Stomach (tissue), 9 donors: ENCODE measurements around the gene ZNF182. TPM values are rescaled to one million over a fixed set of nuclear protein-coding genes. Genes with fewer than 3 reads are reported as not detected.
A peak's percentile ranks its signal among the peaks of the same experiment; 100 is the strongest.
"Not testable (repeated sequence)": the region's sequence is repeated elsewhere in the genome, so short reads cannot be mapped to it uniquely, and the experiment has no call there.

Source experiments
- DNase-seq, 2 donors: peaks; one replicate each; pipeline versions ENCODE4 v3.0.0 to v3.0.0-alpha.2; 2013 to 2019
- H3K27ac ChIP-seq, 5 donors: fragments of 200-600 bp in 4 of 5; sonication (generic) in 4 of 5; one replicate each; pipeline ENCODE4 v1.5.1; 2013 to 2019; ENCODE audit warnings: mild to moderate bottlenecking in 1 of 5, moderate library complexity in 1 of 5
- H3K27me3 ChIP-seq, 3 donors: fragments of 200-600 bp; sonication (generic); one replicate each; pipeline ENCODE4 v1.5.1; 2017 to 2019; ENCODE audit warnings: mixed run types in 1 of 3
- H3K36me3 ChIP-seq, 4 donors: fragments of 200-600 bp; sonication (generic); 1 replicate in 3 of 4; 2 replicates in 1 of 4; pipeline ENCODE4 v1.5.1; 2016 to 2019
- H3K4me1 ChIP-seq, 4 donors: fragments of 200-600 bp; sonication (generic); one replicate each; pipeline ENCODE4 v1.5.1; 2016 to 2019
- H3K4me3 ChIP-seq, 4 donors: fragments of 200-600 bp; sonication (generic) in 3 of 4; one replicate each; pipeline ENCODE4 v1.5.1; 2016 to 2019; ENCODE audit warnings: mild to moderate bottlenecking in 1 of 4
- H3K9me3 ChIP-seq, 4 donors: fragments of 200-600 bp; sonication (generic); one replicate each; pipeline ENCODE4 v1.5.1; 2016 to 2019
- CTCF ChIP-seq, 7 experiments: fragments of 450-650 bp in 4 of 7; fragments of 200-600 bp in 3 of 7; sonication (generic) in 3 of 7; IDR thresholded peaks; one replicate each; pipeline ENCODE4 v1.5.1; 2016 to 2019; ENCODE audit warnings: antibody characterized with exemption in 7 of 7, control low read depth in 2 of 7, mild to moderate bottlenecking in 1 of 7
- EP300 ChIP-seq: sonication (generic); formaldehyde crosslinking; IDR thresholded peaks from one replicate; pipeline ENCODE4 v1.6.1; 2017; ENCODE audit warnings: antibody characterized with exemption
- POLR2A ChIP-seq, 4 donors: fragments of 450-650 bp; IDR thresholded peaks; one replicate each; pipeline ENCODE4 v1.6.1; 2016; ENCODE audit warnings: antibody characterized with exemption in 4 of 4, control low read depth in 2 of 4, mild to moderate bottlenecking in 1 of 4, moderate library complexity in 1 of 4
- POLR2AphosphoS5 ChIP-seq, 3 donors: sonication (generic); formaldehyde crosslinking; IDR thresholded peaks; one replicate each; pipeline ENCODE4 v1.6.1; 2016; ENCODE audit warnings: antibody characterized with exemption in 3 of 3
- WGBS, 5 donors: extraction: QIAGEN DNeasy Blood & Tissue Kit in 3 of 5; methylation state at CpG; one replicate each; pipeline versions ENCODE4 v1.1.5 to v1.1.7; 2013 to 2018; 5-methylcytosine and 5-hydroxymethylcytosine counted together
- intact Hi-C: fragments of 100-400 bp; cut with DNase I; formaldehyde crosslinking; loops from one replicate; pipeline ENCODE4 v1.15.1; 2023; ENCODE audit warnings: low total_unique reads
- polyA plus RNA-seq, 3 donors: library from polyadenylated mRNA; stranded (reverse); fragments of 200-250 nt; gene quantifications; one replicate each; pipeline ENCODE4 v1.2.3, GENCODE V29; 2013
- total RNA-seq, 5 donors: library from RNA; depleted of rRNA; stranded (reverse); fragments of >200 nt; gene quantifications; one replicate each; pipeline versions ENCODE4 v1.1.0 to v1.2.3, GENCODE V29; 2014 to 2016
- donor health status: healthy with polysubstance abuse.
- donor health status: Bipolar disorder and iron deficiency.
- donor health status: healthy.

Gene ZNF182
- total and polyA plus RNA-seq, 8 donors: 1.7 to 23.3 (median 4.3) TPM

GRCh38 chrX:47958761-47959342 lies 44.9 kb downstream of the ZNF182 start:
- H3K27ac ChIP-seq: no peak overlapping the region
- H3K9me3 ChIP-seq: peaks cover 0 to 21% (median 4%) of the 10 kb centered on the region in 4 donors
- 17 to 45% (median 36%) methylated on average over 1 to 4 of the region's 4 CpGs for WGBS, 5 donors
- intact Hi-C loops: no loop called here
- no peaks in the 10 kb centered on the region for H3K4me1 ChIP-seq
- TF ChIP-seq POLR2A (IDR thresholded peaks at IDR 0.05) (no peak), EP300 (no peak), CTCF (IDR thresholded peaks at IDR 0.05) (no peak), POLR2AphosphoS5 (IDR thresholded peaks at IDR 0.05) (no peak)
- DNase-seq: peak in 1 of 2 donors; percentile 30
- no peak overlapping the region for H3K4me3 ChIP-seq
- no peaks in the 10 kb centered on the region for H3K27me3 ChIP-seq
- no peaks in the 10 kb centered on the region for H3K36me3 ChIP-seq

DNA sequence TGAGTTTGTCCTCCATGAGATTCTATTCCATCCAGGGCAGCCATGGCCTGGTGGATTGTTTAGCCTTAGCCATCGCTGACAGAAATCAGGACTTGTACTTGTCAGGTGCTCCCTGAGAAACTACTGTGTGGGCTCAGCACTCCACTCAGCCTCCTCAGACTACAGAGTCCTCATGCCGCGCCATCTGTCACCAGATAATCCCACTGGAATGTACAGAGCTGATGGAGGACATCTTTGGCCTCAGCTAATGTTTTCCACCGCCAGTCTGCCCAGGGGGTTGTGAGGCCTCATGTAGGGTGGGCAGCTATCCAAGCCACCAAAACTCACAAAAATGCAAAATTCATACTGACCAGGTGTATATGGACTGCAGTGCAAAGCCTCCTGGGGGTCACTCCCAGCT lies 45.6 kb downstream of the ZNF182 start:
- DNase-seq, H3K27me3 ChIP-seq, intact Hi-C loops, H3K4me3 ChIP-seq, H3K36me3 ChIP-seq, H3K27ac ChIP-seq, H3K4me1 ChIP-seq: not testable (repeated sequence)
- WGBS, 5 donors: 61 to 85% (median 77%) methylated on average over 3 of the region's 4 CpGs; no CpG with 5 or more reads in 1 of the 5 donors
- H3K9me3 ChIP-seq: peaks cover 0 to 18% (median 4%) of the 10 kb centered on the region in 4 donors

DNA sequence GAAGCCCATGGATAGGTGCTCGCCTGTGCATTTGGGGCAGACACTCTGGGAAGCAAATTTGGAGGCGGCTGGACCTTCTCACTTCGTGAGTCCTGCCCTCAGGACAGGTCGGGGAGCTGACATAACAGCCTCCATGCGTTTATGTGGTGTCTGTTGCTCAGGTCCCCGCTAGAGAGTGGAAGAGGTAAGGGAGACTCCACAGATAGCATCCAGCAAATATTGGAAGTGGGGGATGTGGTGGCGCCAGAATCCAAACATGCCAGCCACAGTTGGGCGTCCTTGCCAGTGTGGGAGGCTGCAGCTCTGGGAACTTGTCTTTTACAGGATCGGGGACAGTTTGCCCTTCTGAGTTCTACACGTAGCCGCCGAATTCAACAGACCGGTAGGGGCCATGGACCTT lies 47.8 kb downstream of the ZNF182 start:
- Histone ChIP-seq H3K27me3 (no peaks in the 10 kb centered on the region), H3K27ac (no peak overlapping the region), H3K36me3 (no peaks in the 10 kb centered on the region), H3K4me3 (no peak overlapping the region), H3K9me3 (peaks cover 0 to 26% (median 6%) of the 10 kb centered on the region in 4 donors), H3K4me1 (no peaks in the 10 kb centered on the region)
- TF ChIP-seq CTCF (IDR thresholded peaks at IDR 0.05) (no peak), EP300 (no peak), POLR2AphosphoS5 (IDR thresholded peaks at IDR 0.05) (no peak), POLR2A (IDR thresholded peaks at IDR 0.05) (no peak)
- intact Hi-C loops: no loop called here
- 72 to 88% (median 76%) methylated on average over 2 to 13 of the region's 13 CpGs for WGBS, 5 donors
- DNase-seq: no peak

GRCh38 chrX:47955295-47955694 lies 48.5 kb downstream of the ZNF182 start:
- H3K36me3 ChIP-seq, H3K4me1 ChIP-seq, DNase-seq, H3K27ac ChIP-seq, intact Hi-C loops, H3K4me3 ChIP-seq, H3K27me3 ChIP-seq: not testable (repeated sequence)
- peaks cover 0 to 26% (median 9%) of the 10 kb centered on the region in 4 donors for H3K9me3 ChIP-seq
- WGBS, 5 donors: 44 to 100% (median 56%) methylated on average over 4 to 7 of the region's 7 CpGs

GRCh38 chrX:47941423-47941822 lies 62.4 kb downstream of the ZNF182 start:
- Histone ChIP-seq H3K27me3 (no peaks in the 10 kb centered on the region), H3K36me3 (no peaks in the 10 kb centered on the region), H3K4me1 (no peaks in the 10 kb centered on the region), H3K4me3 (no peak overlapping the region), H3K9me3 (peaks cover 0 to 39% (median 17%) of the 10 kb centered on the region in 4 donors), H3K27ac (no peak overlapping the region)
- 52 to 80% (median 74%) methylated on average over 4 of the region's 4 CpGs for WGBS, 5 donors
- intact Hi-C loops: no loop called here
- DNase-seq: no peak
- TF ChIP-seq EP300 (no peak), CTCF (IDR thresholded peaks at IDR 0.05) (no peak), POLR2A (IDR thresholded peaks at IDR 0.05) (no peak), POLR2AphosphoS5 (IDR thresholded peaks at IDR 0.05) (no peak)
